A549 (cell line): ENCODE data around the gene C1QTNF4. TPM values are rescaled to one million over a fixed set of nuclear protein-coding genes. Genes with fewer than 3 reads are reported as not detected.

Experiments
- ATAC-seq, 2 experiments: fragments of 200-7000 bp in 1 of 2; fragments of >200 bp in 1 of 2; cut with Nextera tagmentation in 1 of 2; cut with Tn5 transposase in 1 of 2; 3 replicates each; pipeline versions ENCODE4 v1.8.0 to v1.9.1; 2018 to 2020; ENCODE audit warnings: mild to moderate bottlenecking in 1 of 2, moderate library complexity in 1 of 2
- CTCF ChIA-PET: fragments of 300-600 bp; sonication (Branson Sonifier 250); formaldehyde crosslinking; extraction: SDS; loops from one replicate; lab custom pipeline; 2021; ENCODE audit warnings: antibody characterized with exemption, inconsistent platforms; lab: Yijun Ruan, JAX
- POLR2A ChIA-PET: fragments of 350-600 bp; formaldehyde crosslinking; extraction: SDS; loops from one replicate; lab custom pipeline; 2021; ENCODE audit warnings: antibody characterized with exemption, inconsistent platforms; lab: Yijun Ruan, JAX
- DNase-seq, 2 experiments: peaks; one replicate each; pipeline versions ENCODE4 v3.0.0 to v3.0.0-alpha.2; 2011 to 2016; ENCODE audit warnings: low read depth in 1 of 2, low spot score in 1 of 2
- FAIRE-seq: peaks from 2 replicates; lab custom pipeline; 2011; peaks lifted over from hg19 to GRCh38; lab: Jason Lieb, UNC
- H3K27ac ChIP-seq, 2 experiments: fragments of >200 bp; sonication (Bioruptor Twin); formaldehyde crosslinking; 3 replicates each; pipeline ENCODE4 v1.5.1; 2016 to 2017
- H3K4me1 ChIP-seq: fragments of >200 bp; sonication (Bioruptor Twin); formaldehyde crosslinking; 3 replicates; pipeline ENCODE4 v1.6.1; 2016
- H3K4me2 ChIP-seq: fragments of >200 bp; sonication (Bioruptor Twin); formaldehyde crosslinking; 3 replicates; pipeline ENCODE4 v1.6.1; 2016
- H3K4me3 ChIP-seq: fragments of >200 bp; sonication (Bioruptor Twin); formaldehyde crosslinking; 3 replicates; pipeline ENCODE4 v1.5.1; 2016
- H3K9me3 ChIP-seq: fragments of >200 bp; sonication (Bioruptor Twin); formaldehyde crosslinking; 3 replicates; pipeline ENCODE4 v1.6.1; 2016
- CBX8 ChIP-seq: fragments of 200-600 bp; sonication (generic); IDR thresholded peaks from 2 replicates; pipeline ENCODE4 v1.6.1; 2016
- CHD2 ChIP-seq: fragments of 150-350 bp; IDR thresholded peaks from 2 replicates; pipeline ENCODE4 v1.6.1; 2014; ENCODE audit warnings: low read length; ENCODE audit not compliant: partially characterized antibody
- CHD4 ChIP-seq: fragments of 200-600 bp; sonication (generic); IDR thresholded peaks from 2 replicates; pipeline ENCODE4 v1.6.1; 2016; ENCODE audit warnings: antibody characterized with exemption, mild to moderate bottlenecking, borderline replicate concordance
- EP300 ChIP-seq, 2 experiments: fragments of >200 bp; sonication (Bioruptor Twin); formaldehyde crosslinking; IDR thresholded peaks; 2 replicates in 1 of 2; 3 replicates in 1 of 2; pipeline ENCODE4 v1.6.1; 2016 to 2017
- FOSB ChIP-seq: fragments of 250-450 bp; sonication (Bioruptor Pico); IDR thresholded peaks from 2 replicates; pipeline ENCODE4 v1.5.0; 2020; ENCODE audit warnings: mild to moderate bottlenecking, moderate library complexity
- FOXS1 ChIP-seq: fragments of 250-450 bp; sonication (Bioruptor Pico); IDR thresholded peaks from 2 replicates; pipeline ENCODE4 v1.5.0; 2020; ENCODE audit warnings: mild to moderate bottlenecking, moderate library complexity
- HEYL ChIP-seq: fragments of 250-450 bp; sonication (Bioruptor Pico); IDR thresholded peaks from 2 replicates; pipeline ENCODE4 v1.8.0; 2021; ENCODE audit warnings: mild to moderate bottlenecking, moderate library complexity
- HOXB13 ChIP-seq: fragments of 250-450 bp; sonication (Bioruptor Pico); IDR thresholded peaks from 2 replicates; pipeline ENCODE4 v1.5.0; 2020; ENCODE audit warnings: low read depth, mild to moderate bottlenecking, moderate library complexity
- JUN ChIP-seq, 2 experiments: fragments of >200 bp; sonication (Bioruptor Twin); formaldehyde crosslinking; IDR thresholded peaks; 2 replicates in 1 of 2; 3 replicates in 1 of 2; pipeline ENCODE4 v1.6.1; 2016 to 2017
- MAFK ChIP-seq: fragments of 450-650 bp; IDR thresholded peaks from 2 replicates; pipeline ENCODE4 v1.6.1; 2014; ENCODE audit not compliant: partially characterized antibody
- POLR2A ChIP-seq: IDR thresholded peaks from 2 replicates; pipeline ENCODE4 v1.6.1; 2012; ENCODE audit warnings: mild to moderate bottlenecking, low read length
- RARB ChIP-seq: fragments of 250-450 bp; sonication (Bioruptor Pico); IDR thresholded peaks from 2 replicates; pipeline ENCODE4 v1.8.0; 2021; ENCODE audit warnings: mild to moderate bottlenecking, moderate library complexity
- SREBF2 ChIP-seq: fragments of 450-650 bp; IDR thresholded peaks from 2 replicates; pipeline ENCODE4 v1.6.1; 2014; ENCODE audit warnings: mild to moderate bottlenecking, moderate library complexity
- ZC3H11A ChIP-seq: fragments of 450-650 bp; IDR thresholded peaks from 2 replicates; pipeline ENCODE4 v1.6.1; 2014; ENCODE audit warnings: antibody characterized with exemption, mild to moderate bottlenecking
- ZFP36 ChIP-seq: fragments of 450-650 bp; IDR thresholded peaks from 2 replicates; pipeline ENCODE4 v1.6.1; 2014; ENCODE audit warnings: borderline replicate concordance; ENCODE audit not compliant: partially characterized antibody
- WGBS: methylation state at CpG from one replicate; pipeline ENCODE4 v1.1.6; 2017; ENCODE audit errors: missing lambda C conversion rate; 5-methylcytosine and 5-hydroxymethylcytosine counted together
- polyA plus RNA-seq, 4 experiments: library from polyadenylated mRNA; depleted of rRNA in 3 of 4; stranded (reverse); fragments of >200 nt; fragmentation: RNase III in 1 of 4; extraction: RNeasy Plus Mini Kit Qiagen cat#74134 plus additional on column Dnase treatment in 1 of 4; gene quantifications; 2 replicates in 3 of 4; 3 replicates in 1 of 4; pipeline ENCODE4 v1.2.3, GENCODE V29; 2011 to 2017
- TF ChIP-seq, protein P1 (sequence below): fragments of 200-600 bp; sonication (generic); IDR thresholded peaks from 2 replicates; pipeline ENCODE4 v1.6.1; 2016; ENCODE audit warnings: antibody characterized with exemption, mild to moderate bottlenecking, moderate library complexity
- TF ChIP-seq, protein P2 (sequence below): IDR thresholded peaks from 2 replicates; pipeline ENCODE4 v1.6.1; 2012; ENCODE audit warnings: low read depth, borderline replicate concordance
- TF ChIP-seq, protein P3 (sequence below): fragments of 250-450 bp; sonication (Bioruptor Pico); IDR thresholded peaks from 2 replicates; pipeline ENCODE4 v1.5.0; 2021; ENCODE audit warnings: mild to moderate bottlenecking, moderate library complexity, borderline replicate concordance

Gene C1QTNF4
- polyA plus RNA-seq, 2 of the 4 experiments (the other 2 are of a cell fraction), result not detected

DNA sequence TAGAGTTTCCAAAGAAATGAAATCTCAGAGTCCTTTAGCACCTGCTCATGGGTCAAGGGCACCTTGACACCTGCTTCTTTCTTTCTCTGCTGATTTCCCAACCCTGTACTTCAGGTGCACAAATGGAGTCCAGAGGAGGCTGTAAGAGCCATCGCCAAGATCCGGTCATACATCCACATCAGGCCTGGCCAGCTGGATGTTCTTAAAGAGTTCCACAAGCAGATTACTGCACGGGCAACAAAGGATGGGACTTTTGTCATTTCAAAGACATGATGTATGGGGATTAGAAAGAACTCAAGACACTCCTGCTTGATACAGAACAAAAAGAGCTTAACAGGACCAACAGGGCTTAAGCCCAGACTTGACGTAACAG, 22.9 kb downstream of the C1QTNF4 start (continued):
- TF ChIP-seq, protein P1, sequence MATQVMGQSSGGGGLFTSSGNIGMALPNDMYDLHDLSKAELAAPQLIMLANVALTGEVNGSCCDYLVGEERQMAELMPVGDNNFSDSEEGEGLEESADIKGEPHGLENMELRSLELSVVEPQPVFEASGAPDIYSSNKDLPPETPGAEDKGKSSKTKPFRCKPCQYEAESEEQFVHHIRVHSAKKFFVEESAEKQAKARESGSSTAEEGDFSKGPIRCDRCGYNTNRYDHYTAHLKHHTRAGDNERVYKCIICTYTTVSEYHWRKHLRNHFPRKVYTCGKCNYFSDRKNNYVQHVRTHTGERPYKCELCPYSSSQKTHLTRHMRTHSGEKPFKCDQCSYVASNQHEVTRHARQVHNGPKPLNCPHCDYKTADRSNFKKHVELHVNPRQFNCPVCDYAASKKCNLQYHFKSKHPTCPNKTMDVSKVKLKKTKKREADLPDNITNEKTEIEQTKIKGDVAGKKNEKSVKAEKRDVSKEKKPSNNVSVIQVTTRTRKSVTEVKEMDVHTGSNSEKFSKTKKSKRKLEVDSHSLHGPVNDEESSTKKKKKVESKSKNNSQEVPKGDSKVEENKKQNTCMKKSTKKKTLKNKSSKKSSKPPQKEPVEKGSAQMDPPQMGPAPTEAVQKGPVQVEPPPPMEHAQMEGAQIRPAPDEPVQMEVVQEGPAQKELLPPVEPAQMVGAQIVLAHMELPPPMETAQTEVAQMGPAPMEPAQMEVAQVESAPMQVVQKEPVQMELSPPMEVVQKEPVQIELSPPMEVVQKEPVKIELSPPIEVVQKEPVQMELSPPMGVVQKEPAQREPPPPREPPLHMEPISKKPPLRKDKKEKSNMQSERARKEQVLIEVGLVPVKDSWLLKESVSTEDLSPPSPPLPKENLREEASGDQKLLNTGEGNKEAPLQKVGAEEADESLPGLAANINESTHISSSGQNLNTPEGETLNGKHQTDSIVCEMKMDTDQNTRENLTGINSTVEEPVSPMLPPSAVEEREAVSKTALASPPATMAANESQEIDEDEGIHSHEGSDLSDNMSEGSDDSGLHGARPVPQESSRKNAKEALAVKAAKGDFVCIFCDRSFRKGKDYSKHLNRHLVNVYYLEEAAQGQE, result no peak

DNA sequence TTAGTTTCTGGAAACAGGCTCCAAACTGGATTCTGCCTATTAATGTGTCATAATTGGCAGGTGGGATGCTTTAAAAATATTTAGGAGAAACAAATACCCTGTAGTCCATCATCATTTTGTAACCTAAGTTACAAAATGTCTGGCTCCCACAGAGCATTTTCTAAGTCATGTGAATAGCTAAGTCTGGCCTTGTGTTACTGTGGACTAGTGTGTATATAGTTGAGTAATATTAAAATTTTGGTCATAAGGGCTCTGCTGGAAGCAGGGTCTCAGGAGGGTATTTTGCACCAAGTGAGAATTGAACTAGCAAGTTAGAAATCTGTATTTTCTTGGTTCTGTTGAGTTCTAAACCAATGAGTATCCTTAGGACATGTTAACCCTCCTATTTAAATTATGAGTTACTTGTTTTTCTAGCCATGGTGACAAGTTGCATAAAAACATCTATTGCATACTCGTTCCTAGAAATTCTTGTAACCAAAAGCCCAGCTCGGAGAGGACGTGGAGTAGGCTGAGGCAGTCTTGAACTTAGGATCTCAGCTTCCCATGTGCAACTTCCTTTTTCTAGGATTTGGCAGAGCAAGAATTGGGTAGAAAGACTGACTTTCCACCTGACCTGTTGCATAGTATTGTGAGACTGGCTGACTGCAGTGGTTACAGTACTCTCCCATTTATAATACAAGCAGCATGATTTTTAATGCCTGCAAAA, 23.4 kb downstream of the C1QTNF4 start:
- ATAC-seq, result no peak
- POLR2A ChIA-PET, result no interaction called here

DNA sequence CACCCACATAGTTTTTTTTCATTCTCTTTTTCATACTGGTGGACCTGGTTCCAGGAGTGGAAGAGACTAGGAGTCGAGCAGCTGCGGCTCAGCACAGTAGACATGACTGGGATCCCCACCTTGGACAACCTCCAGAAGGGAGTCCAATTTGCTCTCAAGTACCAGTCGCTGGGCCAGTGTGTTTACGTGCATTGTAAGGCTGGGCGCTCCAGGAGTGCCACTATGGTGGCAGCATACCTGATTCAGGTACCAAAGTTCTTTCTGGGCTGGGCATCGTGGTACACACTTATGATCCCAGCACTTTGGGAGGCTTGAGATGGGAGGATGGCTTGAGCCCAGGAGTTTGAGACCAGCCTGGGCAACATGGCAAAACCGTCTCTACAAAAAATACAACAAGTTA, 24.6 kb downstream of the C1QTNF4 start:
- ATAC-seq (no peak), FAIRE-seq (no peak)
- CTCF ChIA-PET, result interaction anchor here (0.8 to 2.3 kb wide), 3 partner anchors 8 to 98 kb away, joined by 3 to 6 read pairs (median 6); partner anchors contain the start of genes KBTBD4 and NDUFS3

More for the DNA sequence above, 23.4 kb downstream of the C1QTNF4 start:
- no peak overlapping the region for H3K4me3 ChIP-seq
- no peak overlapping the region for H3K4me2 ChIP-seq
- TF ChIP-seq CHD2, result no peak
- H3K4me1 ChIP-seq, result peaks cover 9% of the 10 kb centered on the region; the same call in 2 of the 3 replicates
- no peak overlapping the region for H3K27ac ChIP-seq
- CTCF ChIA-PET, result interaction anchor here (0.6 to 2.3 kb wide), 5 partner anchors 8 to 19 kb away, joined by 3 to 6 read pairs (median 3); partner anchors contain the start of genes KBTBD4 and NDUFS3
- DNase-seq (no peak), FAIRE-seq (no peak)
- no peaks in the 10 kb centered on the region for H3K9me3 ChIP-seq
- WGBS, result 92% methylated on average over 3 of the region's 3 CpGs

More for the DNA sequence above, 24.6 kb downstream of the C1QTNF4 start:
- Histone ChIP-seq H3K4me3 (no peak overlapping the region), H3K27ac (no peak overlapping the region), H3K4me2 (no peak overlapping the region), H3K9me3 (no peaks in the 10 kb centered on the region)
- no peak for DNase-seq
- POLR2A ChIA-PET, result no interaction called here
- TF ChIP-seq FOSB (CRISPR knock-in tag) (no peak), CHD4 (no peak), FOXS1 (CRISPR knock-in tag) (no peak), JUN (IDR thresholded peaks at IDR 0.05) (no peak), ZFP36 (no peak), ZC3H11A (no peak), MAFK (no peak), RARB (CRISPR knock-in tag) (no peak), EP300 (IDR thresholded peaks at IDR 0.05) (no peak), HOXB13 (CRISPR knock-in tag) (no peak), SREBF2 (no peak), POLR2A (no peak), HEYL (no peak), CBX8 (no peak)
- TF ChIP-seq, protein P2, sequence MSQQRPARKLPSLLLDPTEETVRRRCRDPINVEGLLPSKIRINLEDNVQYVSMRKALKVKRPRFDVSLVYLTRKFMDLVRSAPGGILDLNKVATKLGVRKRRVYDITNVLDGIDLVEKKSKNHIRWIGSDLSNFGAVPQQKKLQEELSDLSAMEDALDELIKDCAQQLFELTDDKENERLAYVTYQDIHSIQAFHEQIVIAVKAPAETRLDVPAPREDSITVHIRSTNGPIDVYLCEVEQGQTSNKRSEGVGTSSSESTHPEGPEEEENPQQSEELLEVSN, result no peak
- TF ChIP-seq, protein P3, sequence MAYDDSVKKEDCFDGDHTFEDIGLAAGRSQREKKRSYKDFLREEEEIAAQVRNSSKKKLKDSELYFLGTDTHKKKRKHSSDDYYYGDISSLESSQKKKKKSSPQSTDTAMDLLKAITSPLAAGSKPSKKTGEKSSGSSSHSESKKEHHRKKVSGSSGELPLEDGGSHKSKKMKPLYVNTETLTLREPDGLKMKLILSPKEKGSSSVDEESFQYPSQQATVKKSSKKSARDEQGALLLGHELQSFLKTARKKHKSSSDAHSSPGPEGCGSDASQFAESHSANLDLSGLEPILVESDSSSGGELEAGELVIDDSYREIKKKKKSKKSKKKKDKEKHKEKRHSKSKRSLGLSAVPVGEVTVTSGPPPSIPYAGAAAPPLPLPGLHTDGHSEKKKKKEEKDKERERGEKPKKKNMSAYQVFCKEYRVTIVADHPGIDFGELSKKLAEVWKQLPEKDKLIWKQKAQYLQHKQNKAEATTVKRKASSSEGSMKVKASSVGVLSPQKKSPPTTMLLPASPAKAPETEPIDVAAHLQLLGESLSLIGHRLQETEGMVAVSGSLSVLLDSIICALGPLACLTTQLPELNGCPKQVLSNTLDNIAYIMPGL (CRISPR knock-in tag), result no peak
- TF ChIP-seq, protein P1, result no peak
- TF ChIP-seq, all 56 proteins: peak for 0
- H3K4me1 ChIP-seq, result peaks cover 13% of the 10 kb centered on the region
- 93% methylated on average over 7 of the region's 7 CpGs for WGBS
